Activated T-cell treated with anti-CD3 and anti-CD28 coated beads for 4 hours (primary cell): Measurements from ENCODE around the gene MAIP1.

ENCODE experiments used
- DNase-seq: peaks from one replicate; pipeline ENCODE4 v3.0.0-alpha.2; 2020

The MAIP1 gene

GRCh38 chr2:199994371-199994770 lies 39.0 kb downstream of the MAIP1 start:
- no peak for DNase-seq

- no peak for DNase-seq
Measured at GRCh38 chr2:199994896-199995295, 39.5 kb downstream of the MAIP1 start.

GRCh38 chr2:199997296-199997695 lies 41.9 kb downstream of the MAIP1 start:
- DNase-seq = no peak

- no peak for DNase-seq
Measured at GRCh38 chr2:199999166-199999565, 43.8 kb downstream of the MAIP1 start.

GRCh38 chr2:200000444-200001163 lies 45.2 kb downstream of the MAIP1 start:
- no peak for DNase-seq

GRCh38 chr2:200003444-200003843 lies 48.1 kb downstream of the MAIP1 start:
- DNase-seq = no peak

- DNase-seq = no peak
Measured at GRCh38 chr2:200005675-200006074, 50.3 kb downstream of the MAIP1 start.

- no peak for DNase-seq
Measured at GRCh38 chr2:200007306-200007705, 51.9 kb downstream of the MAIP1 start.

- DNase-seq = no peak
Measured at GRCh38 chr2:200012401-200012800, 57.0 kb downstream of the MAIP1 start.
